ENCODE data around the gene TBX15.
A peak's percentile ranks its signal among the peaks of the same experiment; 100 is the strongest.

Gene TBX15

DNA sequence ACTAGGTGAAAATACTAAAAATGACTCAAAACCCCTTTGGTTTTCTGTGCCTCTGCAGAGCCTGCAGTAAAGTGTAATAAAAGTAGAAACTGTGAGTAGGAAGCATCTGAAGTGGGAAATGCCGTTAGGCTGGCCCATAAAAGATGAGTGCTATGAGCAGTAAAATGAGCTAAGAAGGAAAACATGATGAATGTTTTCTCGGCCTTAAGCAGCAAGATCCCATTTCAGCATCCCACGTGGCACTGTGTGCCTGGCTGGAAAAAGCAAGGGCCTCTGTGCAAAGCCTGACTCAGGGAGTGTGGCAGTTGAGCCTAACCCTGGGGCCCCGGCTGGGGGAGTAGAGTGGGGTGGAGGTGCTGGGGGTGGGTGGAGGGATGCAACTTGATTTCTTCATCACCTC, 109.5 kb downstream of the TBX15 start:
- DNase-seq: no peak

DNA sequence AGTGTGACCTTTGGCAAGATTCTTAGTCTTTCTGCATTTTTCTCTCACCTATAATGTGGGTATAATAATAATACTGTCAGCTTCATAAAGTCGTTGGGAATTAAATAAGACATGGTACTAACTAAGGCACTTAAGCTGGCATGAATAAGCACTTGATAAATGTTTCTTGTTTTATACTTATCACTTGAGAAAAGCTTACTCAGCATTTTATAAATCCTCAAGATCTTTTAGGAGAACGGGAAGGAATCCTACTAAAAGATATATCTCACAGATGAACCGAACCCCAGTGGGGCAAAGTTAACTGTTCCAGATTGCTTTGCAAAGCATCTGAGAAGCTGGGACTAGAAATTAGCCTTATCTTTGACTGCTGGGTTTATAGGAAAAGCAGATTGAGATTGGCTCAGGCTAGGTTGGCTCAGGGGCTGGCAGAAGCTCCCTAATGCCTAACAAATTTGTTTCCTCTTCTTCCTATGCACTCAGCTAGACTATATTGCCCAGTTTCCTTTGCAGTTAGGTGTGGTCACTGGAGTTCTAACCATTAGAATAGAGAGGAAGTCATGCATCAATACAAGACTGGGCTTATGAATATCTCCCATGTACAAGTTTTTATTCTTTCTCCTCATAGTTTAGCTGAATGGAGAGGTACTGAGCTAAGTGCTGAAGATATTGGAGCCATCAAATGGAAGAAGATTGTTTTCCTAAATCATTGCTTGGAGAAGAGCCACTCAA, 110.3 kb downstream of the TBX15 start:
- DNase-seq: no peak

DNA sequence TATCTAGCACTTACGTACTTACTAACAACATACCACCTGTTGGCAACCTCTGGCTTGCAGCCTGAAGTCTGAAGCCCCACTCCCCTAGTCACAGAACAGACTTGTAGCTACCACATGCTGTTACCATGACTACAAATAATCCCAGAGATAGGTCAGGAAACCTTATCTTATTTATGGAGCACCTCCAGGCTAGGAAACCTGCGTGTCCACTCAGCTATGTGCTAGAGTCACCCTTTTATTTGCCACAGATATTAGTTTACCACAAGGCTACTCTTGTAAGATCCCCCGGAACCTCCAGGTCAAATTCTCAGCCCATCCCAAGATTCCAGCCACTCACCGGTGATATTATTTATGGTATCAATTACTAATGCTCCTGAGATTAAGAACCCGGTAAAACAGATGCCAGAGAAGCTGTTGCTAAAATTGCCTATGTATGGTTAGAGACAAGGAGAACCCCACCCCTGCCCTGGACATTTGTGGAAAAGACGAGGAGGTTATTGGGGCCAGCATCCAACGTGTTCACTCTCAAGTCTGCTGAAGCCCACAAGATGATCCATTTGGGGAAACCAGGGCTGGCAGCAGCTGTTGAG, 116.5 kb downstream of the TBX15 start:
- DNase-seq: no peak

DNA sequence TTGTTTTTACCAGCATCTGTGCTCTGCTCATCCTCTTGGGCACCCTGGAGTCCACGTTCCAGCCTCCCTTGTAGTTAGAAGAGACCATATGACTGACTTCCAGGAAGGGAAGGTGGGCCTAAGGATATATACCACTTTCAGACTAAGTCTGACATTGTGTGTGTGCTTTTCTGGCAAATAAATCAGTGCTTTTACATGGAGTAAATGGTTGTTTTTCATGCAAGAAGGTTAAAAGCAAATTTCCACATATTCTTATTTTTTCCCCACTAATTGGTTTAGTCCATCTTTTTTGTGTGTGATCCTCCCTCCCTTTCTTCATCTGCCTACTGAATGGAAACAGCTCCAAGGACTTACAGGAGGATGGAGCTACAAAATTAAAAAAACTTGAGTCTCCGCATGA, 119.8 kb downstream of the TBX15 start:
- no peak for DNase-seq

DNA sequence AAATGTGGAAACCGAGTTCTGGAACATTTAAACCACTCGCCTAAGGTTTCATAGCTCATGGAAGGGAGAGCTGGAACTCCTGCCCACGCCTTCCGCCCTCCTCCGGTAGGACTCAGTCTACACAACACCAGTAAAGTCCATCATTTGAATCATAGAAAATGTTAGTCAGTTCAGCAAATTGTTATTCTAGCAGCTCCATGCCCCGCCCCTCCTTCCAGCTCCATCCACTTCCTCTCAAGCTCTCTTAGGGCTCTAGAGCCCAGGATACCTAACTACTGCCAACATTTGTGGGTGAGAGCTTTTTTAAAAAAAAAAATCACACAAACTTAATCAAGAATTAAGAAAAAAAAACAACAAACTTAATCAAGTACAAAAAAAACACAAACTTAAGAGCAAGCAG, 121.8 kb downstream of the TBX15 start:
- DNase-seq: no peak

DNA sequence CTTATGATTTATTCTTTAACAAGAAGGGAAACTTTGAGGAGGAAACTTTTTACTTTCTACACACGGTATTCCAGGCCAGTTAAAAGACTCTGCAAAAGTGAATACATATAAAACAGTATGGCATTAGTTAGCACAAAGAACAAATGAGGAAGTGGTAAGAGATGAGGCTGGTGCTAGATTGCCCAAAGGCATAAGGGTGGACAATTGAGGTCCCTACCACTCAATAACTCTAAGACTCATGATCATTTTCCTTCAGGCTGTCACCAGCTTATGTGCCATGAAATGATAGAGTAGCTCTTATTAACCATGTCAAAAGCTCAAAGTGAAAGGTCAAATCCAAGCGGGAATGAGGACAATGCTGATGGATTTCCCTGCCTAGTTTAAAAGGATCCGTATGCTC, 124.5 kb downstream of the TBX15 start:
- no peak for DNase-seq

DNA sequence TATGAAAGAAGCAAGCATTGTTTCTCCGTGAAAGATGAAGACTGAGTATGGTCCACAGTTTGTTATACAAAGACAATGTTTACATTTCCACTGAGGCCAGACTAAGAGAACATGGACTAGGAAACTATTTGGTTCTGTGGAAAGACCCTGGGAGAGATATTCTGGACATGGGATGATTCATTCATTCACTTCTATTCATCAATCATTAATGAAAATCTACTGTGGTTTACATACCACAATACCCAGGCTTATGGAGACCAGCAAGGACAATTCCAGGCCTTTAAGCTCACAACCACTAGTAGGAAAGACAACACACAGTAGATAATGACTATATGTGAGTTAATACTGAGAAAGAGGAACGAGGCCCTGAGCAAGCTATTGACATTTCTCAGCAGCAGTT, 125.4 kb downstream of the TBX15 start:
- DNase-seq: no peak

DNA sequence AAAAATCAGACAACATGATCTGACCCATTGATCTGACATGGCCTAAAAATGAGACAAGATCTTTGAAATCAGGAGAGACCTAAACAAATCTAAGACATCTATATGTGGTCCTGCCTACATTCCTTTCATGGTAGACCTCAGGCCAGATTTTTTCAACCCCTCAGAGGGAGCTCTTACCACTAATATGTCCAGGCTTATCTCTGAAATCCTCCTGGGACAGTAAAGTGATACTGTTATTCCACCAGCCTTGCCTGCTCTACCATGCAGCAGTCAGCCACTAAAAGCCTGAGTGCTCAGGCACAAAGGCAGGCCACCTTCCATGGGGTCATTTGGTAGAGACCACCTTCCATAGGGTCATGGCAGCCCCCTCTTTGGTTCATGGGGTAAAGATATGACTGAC, 126.9 kb downstream of the TBX15 start:
- no peak for DNase-seq

DNA sequence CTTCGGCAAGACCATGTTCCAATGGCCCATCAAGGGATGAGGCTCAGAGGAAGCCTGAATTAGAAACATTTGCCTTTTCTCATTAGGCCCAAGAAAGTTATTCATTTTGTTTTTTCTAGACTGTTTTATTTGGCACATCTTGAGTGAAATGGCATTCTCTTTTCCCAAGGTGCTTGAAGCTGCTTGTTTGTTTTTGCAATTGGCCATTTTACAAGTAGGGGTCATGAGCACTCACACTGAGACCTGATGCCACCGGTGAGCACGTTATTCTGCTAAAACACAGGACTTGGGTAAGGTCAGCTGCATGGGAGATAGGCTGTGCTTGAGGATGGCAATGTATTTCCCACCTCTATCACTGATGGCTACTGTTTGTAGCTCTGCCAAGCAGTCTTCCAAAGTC, 128.1 kb downstream of the TBX15 start:
- no peak for DNase-seq

DNA sequence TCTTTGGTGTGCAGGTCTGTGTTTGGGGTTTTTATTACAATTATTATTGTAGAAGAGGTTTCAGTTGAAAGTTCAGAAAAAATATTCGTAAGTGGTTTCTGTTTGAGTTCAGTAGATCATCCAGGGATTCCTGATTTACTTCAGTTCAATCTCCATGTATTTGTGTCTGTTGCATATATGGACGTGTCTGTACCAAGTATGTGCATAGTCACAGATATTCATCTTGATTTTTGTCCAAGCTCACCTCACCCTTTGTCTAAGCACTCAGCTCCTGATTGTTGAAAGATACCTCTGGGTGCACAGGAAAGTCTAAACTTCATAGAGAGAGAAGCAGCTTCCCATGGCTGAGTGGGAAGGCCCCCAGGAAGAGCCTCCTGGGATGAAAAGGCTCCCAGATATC, 141.7 kb downstream of the TBX15 start:
- no peak for DNase-seq

DNA sequence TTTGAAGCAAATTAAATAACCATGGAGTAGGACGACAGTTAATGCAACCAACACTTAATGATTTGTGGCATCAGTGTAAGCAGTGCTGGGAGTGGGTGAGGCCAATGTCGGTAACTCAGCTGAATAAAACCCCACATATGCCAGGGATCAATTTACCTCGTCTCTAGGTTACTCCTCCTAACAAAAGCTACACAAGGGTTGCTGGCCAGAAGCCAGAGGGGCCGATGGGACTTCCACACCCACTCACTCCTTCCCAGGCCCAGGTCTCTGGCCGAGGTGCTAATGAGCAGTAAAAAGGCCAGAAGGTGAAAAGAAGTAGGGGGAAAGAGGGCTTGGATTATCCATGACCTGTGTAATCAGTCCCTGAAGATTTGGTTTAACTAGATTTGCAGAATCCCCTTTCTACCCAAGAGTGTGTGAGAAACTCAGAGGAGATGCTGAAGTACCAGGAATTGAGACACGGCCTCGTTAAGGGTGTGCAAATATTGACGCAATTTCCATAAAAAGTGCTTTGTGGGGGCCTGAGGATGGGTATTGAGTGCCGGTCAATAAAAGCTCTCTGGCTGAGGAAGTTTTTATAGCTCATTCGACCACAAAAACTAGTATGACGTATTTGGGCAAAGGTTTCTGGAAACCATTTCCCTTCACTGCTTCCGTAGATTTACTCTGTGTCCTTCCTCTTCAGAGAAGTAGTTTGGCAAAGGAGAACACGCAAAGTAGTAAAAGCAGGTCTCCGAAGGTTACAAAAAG, 145.5 kb downstream of the TBX15 start:
- DNase-seq: peak; percentile 70

DNA sequence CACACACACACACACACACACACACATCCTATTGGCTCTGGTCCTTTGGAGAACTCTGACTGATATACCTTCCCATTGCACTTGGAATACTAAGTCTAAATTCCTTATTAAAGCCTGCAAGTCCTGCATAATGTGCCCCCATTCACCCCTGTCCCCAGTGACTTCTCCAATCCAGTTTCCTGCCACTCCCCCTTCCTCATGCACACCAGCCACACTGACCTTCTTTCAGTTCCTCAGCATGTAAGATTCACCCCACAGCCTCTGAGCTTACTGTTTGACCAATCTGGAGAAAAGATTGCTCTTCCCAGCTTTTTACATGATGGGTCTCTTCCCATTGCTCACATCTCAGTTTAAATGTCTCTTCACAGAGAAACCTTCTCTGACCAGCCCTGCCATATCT, 146.6 kb downstream of the TBX15 start:
- no peak for DNase-seq

All from NCI-H1105 (cell line).